ENCODE data around the gene WWTR1. TPM values are rescaled to one million over a fixed set of nuclear protein-coding genes. Genes with fewer than 3 reads are reported as not detected.

The WWTR1 gene
- total RNA-seq, 2 experiments from 2014 or later, result 0.16 to 0.33 TPM

DNA sequence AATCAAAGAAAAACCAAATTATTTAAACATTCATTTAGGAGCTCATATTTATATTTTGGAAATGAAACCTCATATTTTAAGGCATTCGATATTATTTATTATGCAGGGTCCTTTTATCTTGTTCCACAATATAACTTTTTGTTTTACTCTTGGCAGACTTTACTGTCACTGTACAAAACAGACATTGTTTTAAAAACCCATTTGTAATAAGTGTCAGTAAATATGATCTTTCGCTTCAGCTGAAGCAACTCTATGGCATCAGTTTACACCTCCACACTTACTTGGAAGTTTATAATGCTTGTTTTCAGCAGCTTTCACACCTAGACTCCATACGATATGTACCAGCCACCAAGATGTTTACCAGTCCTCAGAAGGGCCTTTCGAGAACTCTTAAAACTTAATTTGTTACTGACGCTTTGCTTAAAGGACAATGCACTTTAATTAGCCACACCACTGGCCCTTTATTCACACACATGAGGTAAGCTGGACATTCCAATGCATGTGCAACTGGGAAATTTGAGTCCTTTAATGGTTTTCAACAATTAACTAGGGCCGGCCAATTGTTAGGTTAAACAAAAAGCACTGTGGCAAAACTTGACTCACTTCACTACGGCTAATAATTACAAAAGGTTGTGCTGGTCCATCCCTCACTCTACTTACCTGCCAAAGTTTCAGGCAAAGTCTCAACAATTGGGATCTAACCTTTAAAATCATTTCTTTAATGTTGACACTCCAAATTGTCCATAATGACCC is 16.7 kb downstream of the WWTR1 start:
- Mint-ChIP-seq H3K9me3 (no peaks in the 10 kb centered on the region), H3K27ac (no peak overlapping the region), H3K36me3 (no peaks in the 10 kb centered on the region)

GRCh38 chr3:149639093-149639486 is 18.7 kb downstream of the WWTR1 start:
- no peak for DNase-seq
- Mint-ChIP-seq H3K27ac (no peak overlapping the region), H3K4me3 (no peak overlapping the region), H3K27me3 (peaks cover 21% of the 10 kb centered on the region), H3K4me1 (no peaks in the 10 kb centered on the region), H3K36me3 (no peaks in the 10 kb centered on the region), H3K9me3 (no peaks in the 10 kb centered on the region)

More for the DNA sequence above, 16.7 kb downstream of the WWTR1 start:
- H3K27me3 Mint-ChIP-seq, result peaks cover 18% of the 10 kb centered on the region
- DNase-seq, result no peak
- H3K4me3 Mint-ChIP-seq, result no peak overlapping the region
- no peaks in the 10 kb centered on the region for H3K4me1 Mint-ChIP-seq

GRCh38 chr3:149638228-149639092 is 19.4 kb downstream of the WWTR1 start:
- DNase-seq, result no peak
- Mint-ChIP-seq H3K36me3 (no peaks in the 10 kb centered on the region), H3K4me1 (no peaks in the 10 kb centered on the region), H3K27ac (no peak overlapping the region), H3K27me3 (peaks cover 25% of the 10 kb centered on the region), H3K4me3 (no peak overlapping the region), H3K9me3 (no peaks in the 10 kb centered on the region)

DNA sequence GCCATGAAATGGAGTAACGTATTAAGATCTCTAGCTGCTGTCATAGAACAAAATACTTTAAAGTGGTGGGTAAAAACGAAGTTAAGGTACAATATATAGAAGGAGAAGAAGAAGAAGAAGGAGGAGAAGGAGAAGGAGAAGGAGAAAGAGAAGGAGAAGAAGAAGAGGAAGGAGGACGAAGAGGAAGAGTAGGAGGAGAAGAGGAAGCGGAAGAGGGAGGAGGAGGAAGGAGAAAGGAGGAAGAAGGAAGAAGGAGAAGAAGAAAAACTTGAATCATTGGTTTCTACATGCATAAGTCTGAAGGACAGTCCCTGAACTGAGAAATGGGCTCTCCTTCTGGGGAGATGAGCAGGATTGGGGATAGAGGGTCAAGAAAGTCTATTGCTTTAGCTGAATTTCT is 22.4 kb downstream of the WWTR1 start:
- Mint-ChIP-seq H3K27me3 (peaks cover 33% of the 10 kb centered on the region), H3K9me3 (no peaks in the 10 kb centered on the region), H3K36me3 (no peaks in the 10 kb centered on the region), H3K27ac (no peak overlapping the region), H3K4me3 (no peak overlapping the region), H3K4me1 (no peaks in the 10 kb centered on the region)
- no peak for DNase-seq

DNA sequence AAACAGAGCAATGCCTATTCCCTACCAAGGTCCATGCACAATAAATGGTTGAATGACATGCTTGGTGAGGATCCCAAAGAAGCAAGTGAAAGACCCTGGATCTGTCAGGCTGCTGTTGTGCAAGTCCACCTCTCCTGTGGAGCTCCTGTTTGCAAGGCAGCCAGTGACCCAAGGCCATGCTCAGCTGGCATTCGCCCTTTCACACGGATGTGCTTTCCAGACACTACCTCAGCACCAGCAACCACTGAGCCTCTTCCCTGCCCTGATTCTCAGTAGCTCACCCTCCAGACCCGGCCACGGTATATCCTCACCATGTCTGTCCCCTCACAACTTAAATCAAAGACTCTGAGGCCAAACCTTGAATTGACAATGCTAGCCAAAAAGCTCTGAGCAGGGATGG is 23.3 kb downstream of the WWTR1 start:
- H3K4me1 Mint-ChIP-seq, result no peaks in the 10 kb centered on the region
- H3K9me3 Mint-ChIP-seq, result no peaks in the 10 kb centered on the region
- H3K27ac Mint-ChIP-seq, result no peak overlapping the region
- no peak overlapping the region for H3K4me3 Mint-ChIP-seq
- H3K27me3 Mint-ChIP-seq, result peaks cover 33% of the 10 kb centered on the region
- no peaks in the 10 kb centered on the region for H3K36me3 Mint-ChIP-seq
- no peak for DNase-seq

DNA sequence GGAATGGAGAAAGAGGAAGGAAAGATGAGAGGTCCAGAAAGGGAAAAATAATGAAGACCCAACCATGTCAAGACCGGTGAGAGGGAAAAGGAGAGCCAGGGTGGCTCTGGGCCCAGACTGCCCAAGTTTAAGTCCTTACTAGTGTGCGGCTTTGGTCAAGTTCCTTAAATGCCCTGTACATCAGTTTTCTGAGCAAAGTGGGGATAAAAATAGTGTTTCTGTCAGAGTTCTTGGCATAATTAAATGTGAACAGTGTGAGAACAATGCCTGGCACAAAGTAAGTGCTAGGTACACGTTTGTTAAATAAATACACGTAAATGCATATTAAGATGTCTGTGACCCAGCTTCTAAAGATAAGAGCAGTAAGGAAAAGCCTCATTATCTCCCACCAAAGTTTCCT is 23.8 kb downstream of the WWTR1 start:
- H3K9me3 Mint-ChIP-seq, result no peaks in the 10 kb centered on the region
- peaks cover 33% of the 10 kb centered on the region for H3K27me3 Mint-ChIP-seq
- H3K36me3 Mint-ChIP-seq, result no peaks in the 10 kb centered on the region
- no peak for DNase-seq
- H3K27ac Mint-ChIP-seq, result no peak overlapping the region
- H3K4me1 Mint-ChIP-seq, result no peaks in the 10 kb centered on the region
- no peak overlapping the region for H3K4me3 Mint-ChIP-seq

- Mint-ChIP-seq H3K27ac (no peak overlapping the region), H3K4me1 (no peaks in the 10 kb centered on the region), H3K36me3 (no peaks in the 10 kb centered on the region), H3K9me3 (no peaks in the 10 kb centered on the region), H3K4me3 (no peak overlapping the region), H3K27me3 (peaks cover 26% of the 10 kb centered on the region)
- no peak for DNase-seq
Measured at GRCh38 chr3:149632225-149632624, 25.6 kb downstream of the WWTR1 start.

- peaks cover 34% of the 10 kb centered on the region for H3K27me3 Mint-ChIP-seq
- H3K4me1 Mint-ChIP-seq, result no peaks in the 10 kb centered on the region
- no peak overlapping the region for H3K27ac Mint-ChIP-seq
- no peaks in the 10 kb centered on the region for H3K9me3 Mint-ChIP-seq
- DNase-seq, result no peak
- no peaks in the 10 kb centered on the region for H3K36me3 Mint-ChIP-seq
- H3K4me3 Mint-ChIP-seq, result no peak overlapping the region
Measured at GRCh38 chr3:149630806-149631205, 27.0 kb downstream of the WWTR1 start.

DNA sequence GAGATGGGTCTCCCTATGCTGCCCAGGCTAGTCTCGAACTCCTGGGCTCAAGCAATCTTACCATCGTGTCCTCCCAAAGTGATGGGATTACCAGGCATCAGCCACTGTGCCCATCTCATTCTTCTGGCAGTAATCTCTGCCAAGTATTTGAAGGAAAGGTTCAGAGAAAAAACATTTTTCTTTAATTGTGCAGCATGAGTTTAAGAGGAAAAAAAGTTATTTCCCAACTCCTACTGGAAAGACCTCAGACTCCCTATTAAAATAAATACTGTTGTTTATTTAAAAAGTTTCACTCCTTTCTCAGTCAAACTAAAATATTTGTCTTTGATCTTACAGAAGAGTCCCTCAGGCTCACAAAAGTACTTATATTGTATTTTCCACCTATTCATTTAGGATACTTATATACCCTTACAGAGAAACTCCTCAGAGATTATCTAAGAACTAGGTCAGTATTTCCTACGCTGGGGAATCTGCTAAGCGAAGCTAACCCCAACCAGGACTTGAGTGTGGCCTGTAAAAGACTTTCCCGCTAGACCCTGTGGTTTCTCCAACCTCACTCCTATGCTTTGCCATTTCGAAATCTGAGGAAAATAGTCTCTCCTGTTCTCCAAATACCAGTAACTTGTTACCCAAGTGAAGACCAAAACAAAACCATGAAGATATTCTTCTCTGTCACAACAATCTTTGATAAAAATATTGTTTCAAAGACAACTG is 28.7 kb downstream of the WWTR1 start:
- no peak for DNase-seq
- Mint-ChIP-seq H3K9me3 (no peaks in the 10 kb centered on the region), H3K36me3 (no peaks in the 10 kb centered on the region), H3K4me1 (no peaks in the 10 kb centered on the region), H3K4me3 (no peak overlapping the region), H3K27ac (no peak overlapping the region), H3K27me3 (peaks cover 33% of the 10 kb centered on the region)

GRCh38 chr3:149626671-149627070 is 31.2 kb downstream of the WWTR1 start:
- Mint-ChIP-seq H3K4me3 (no peak overlapping the region), H3K4me1 (no peaks in the 10 kb centered on the region), H3K27ac (no peak overlapping the region), H3K9me3 (no peaks in the 10 kb centered on the region), H3K27me3 (peaks cover 24% of the 10 kb centered on the region), H3K36me3 (no peaks in the 10 kb centered on the region)
- no peak for DNase-seq

DNA sequence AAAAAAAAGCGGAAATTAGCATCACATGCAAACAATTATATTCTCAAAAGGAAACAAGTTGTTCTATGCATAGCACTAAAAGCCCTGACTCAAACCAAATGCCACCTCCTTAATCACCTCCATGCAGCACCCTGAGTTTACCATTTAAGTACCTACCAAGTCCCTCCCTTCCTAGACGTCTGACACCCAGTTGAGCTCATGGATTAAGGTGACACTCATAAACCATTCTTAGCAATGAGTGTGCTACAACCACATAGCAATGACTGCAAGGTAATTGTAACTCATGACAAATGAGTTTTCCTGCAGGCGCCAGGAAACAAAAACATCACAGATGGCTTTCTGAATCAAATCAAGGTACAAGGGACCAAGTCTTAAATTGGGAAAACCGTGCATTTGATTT is 32.0 kb downstream of the WWTR1 start:
- Mint-ChIP-seq H3K36me3 (no peaks in the 10 kb centered on the region), H3K9me3 (no peaks in the 10 kb centered on the region), H3K4me3 (no peak overlapping the region), H3K4me1 (peaks cover 4% of the 10 kb centered on the region), H3K27ac (no peak overlapping the region), H3K27me3 (peaks cover 24% of the 10 kb centered on the region)
- no peak for DNase-seq

GRCh38 chr3:149623824-149624223 is 34.0 kb downstream of the WWTR1 start:
- Mint-ChIP-seq H3K36me3 (no peaks in the 10 kb centered on the region), H3K4me1 (peaks cover 4% of the 10 kb centered on the region), H3K9me3 (no peaks in the 10 kb centered on the region), H3K27me3 (peaks cover 35% of the 10 kb centered on the region), H3K4me3 (no peak overlapping the region), H3K27ac (no peak overlapping the region)
- no peak for DNase-seq

DNA sequence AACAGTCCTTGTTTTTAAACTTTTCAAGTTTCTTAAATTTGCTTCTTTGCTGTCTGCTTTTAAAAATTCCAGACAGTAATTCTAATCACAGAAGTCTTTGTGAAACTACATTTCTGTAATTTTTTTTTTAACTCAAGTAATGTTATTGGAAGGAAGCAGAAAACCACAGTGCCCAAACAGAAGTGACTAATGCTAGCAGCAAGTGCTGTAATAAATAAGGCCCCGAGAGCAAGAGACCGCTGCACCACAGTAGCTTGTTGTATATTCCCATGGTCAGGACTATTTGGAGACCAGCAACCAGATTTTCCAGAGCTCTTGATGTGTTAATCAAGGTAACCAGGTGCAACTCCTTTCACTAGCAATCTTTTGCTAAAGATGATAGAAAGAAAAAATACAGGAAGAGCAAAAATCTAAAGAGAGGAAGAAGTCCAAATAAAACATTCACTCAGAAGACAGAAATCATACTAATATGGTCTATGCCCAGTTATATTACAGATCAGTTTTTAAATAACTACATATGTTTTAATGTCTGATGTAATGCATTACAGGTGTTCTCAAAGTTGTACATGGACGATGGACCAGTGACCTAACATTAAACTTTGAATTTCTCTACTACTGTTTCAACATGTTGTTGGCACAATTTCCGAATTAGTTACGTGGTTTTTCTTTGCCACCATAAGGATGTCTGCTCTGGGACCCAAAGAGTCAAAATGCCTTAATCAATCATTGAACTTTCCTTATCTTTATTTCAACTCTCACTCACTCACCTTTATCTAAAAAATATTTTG is 36.4 kb downstream of the WWTR1 start:
- Mint-ChIP-seq H3K4me3 (no peak overlapping the region), H3K27me3 (peaks cover 26% of the 10 kb centered on the region), H3K27ac (no peak overlapping the region), H3K4me1 (peaks cover 4% of the 10 kb centered on the region), H3K9me3 (no peaks in the 10 kb centered on the region), H3K36me3 (no peaks in the 10 kb centered on the region)
- DNase-seq, result no peak

DNA sequence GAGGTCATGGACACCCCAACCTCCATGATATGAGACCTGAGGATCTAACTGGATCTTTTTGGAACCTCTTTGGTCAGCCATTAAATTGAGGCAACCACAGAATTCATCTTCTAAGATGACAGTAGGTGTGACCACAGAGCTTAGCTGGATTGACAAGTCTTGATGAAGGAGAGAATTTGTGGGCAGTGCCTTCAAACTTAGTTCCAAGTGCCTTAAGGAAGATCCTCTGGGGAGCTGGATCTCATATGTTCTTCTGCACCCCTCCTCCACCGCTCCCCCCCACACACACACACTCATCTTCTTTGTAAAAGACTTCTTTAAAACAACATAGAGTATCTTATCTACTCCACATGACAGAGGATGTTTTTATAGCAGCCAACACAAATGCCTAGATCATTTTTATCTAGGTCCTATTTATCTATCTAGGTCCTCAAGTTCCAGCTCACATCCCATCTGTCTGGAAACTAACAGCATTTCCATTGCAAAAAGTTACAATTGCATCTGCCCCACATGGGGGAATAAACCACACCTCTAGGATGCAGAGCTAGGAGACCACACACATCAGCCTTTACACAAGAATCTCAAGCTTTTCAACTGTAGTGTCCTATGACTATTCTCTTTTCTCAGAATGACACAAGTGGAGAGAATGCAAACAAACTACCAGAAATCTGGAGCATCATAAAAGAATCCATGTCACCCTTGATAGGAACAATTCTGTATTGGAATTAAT is 37.4 kb downstream of the WWTR1 start:
- peaks cover 18% of the 10 kb centered on the region for H3K27me3 Mint-ChIP-seq
- DNase-seq, result no peak
- H3K4me3 Mint-ChIP-seq, result no peak overlapping the region
- H3K4me1 Mint-ChIP-seq, result peaks cover 4% of the 10 kb centered on the region
- no peak overlapping the region for H3K27ac Mint-ChIP-seq
- no peaks in the 10 kb centered on the region for H3K9me3 Mint-ChIP-seq
- H3K36me3 Mint-ChIP-seq, result no peaks in the 10 kb centered on the region
